Activated B cell treated with CpG ODN at 0.5 μM for 24 hours (primary cell): Measurements from ENCODE around the gene TRIM33. TPM values are rescaled to one million over a fixed set of nuclear protein-coding genes. Genes with fewer than 3 reads are reported as not detected.
"Not testable (repeated sequence)": the region's sequence is repeated elsewhere in the genome, so short reads cannot be mapped to it uniquely, and the experiment has no call there.

Source experiments
- ATAC-seq: fragments of 200-7000 bp; cut with Tn5 transposase; one replicate; pipeline ENCODE4 v1.10.0; 2021; ENCODE audit warnings: low read depth, mild to moderate bottlenecking, moderate library complexity
- CTCF ChIA-PET: fragments of 350-600 bp; sonication (Branson Sonifier 250); formaldehyde crosslinking; loops from one replicate; lab custom pipeline; 2021; ENCODE audit warnings: antibody characterized with exemption; lab: Charles Lee
- POLR2A ChIA-PET: fragments of 350-600 bp; sonication (Branson Sonifier 250); formaldehyde crosslinking; loops from one replicate; lab custom pipeline; 2021; ENCODE audit warnings: antibody characterized with exemption; lab: Charles Lee
- DNase-seq: peaks from one replicate; pipeline ENCODE4 v3.0.0; 2022
- H3K27ac Mint-ChIP-seq: one replicate; pipeline ENCODE4 v1.8.0; 2020; ENCODE audit warnings: mixed read lengths
- H3K27me3 Mint-ChIP-seq: one replicate; pipeline ENCODE4 v1.8.0; 2021; ENCODE audit warnings: mixed read lengths
- H3K36me3 Mint-ChIP-seq: one replicate; pipeline ENCODE4 v1.8.0; 2021; ENCODE audit warnings: low read depth, mixed read lengths
- H3K4me1 Mint-ChIP-seq: one replicate; pipeline ENCODE4 v1.8.0; 2021; ENCODE audit warnings: mixed read lengths
- H3K4me3 Mint-ChIP-seq: one replicate; pipeline ENCODE4 v1.8.0; 2020; ENCODE audit warnings: mild to moderate bottlenecking, mixed read lengths
- H3K9me3 Mint-ChIP-seq: one replicate; pipeline ENCODE4 v1.8.0; 2020; ENCODE audit warnings: mixed read lengths
- intact Hi-C: fragments of 100-400 bp; cut with micrococcal nuclease; formaldehyde crosslinking; loops from one replicate; pipeline ENCODE4 v1.15.1; 2024
- total RNA-seq: library from RNA; stranded (reverse); gene quantifications from 2 replicates; pipeline ENCODE4 v1.2.3, GENCODE V29; 2022
- TF ChIP-seq, protein P1 (sequence below): fragments of 200-600 bp; IDR thresholded peaks from one replicate; pipeline ENCODE4 v1.8.0; 2022; ENCODE audit warnings: antibody characterized with exemption, mild to moderate bottlenecking

TRIM33 gene
- total RNA-seq, 1 donor from 2014 or later = 41.2 TPM

DNA sequence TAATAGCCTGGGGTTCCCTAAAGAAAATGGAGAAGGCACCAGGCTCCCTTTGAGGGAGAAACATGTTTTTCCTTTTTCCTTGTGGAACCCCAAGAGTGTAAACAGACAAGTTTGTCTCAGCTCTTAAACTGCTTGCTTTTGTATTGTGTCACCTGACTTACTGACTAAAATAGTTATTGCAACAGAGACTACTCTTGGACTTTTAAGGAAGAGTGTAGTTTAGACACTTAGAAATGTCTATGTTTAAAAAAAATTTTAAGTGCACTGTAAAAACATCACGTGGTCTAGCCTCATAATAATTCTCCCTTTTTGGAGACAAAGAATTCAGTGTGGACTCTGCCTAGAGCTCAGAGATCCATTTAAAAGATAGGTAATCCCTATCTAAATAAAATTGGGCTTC lies 141.1 kb downstream of the TRIM33 start:
- ChIA-PET CTCF (interaction anchor here (1.1 kb wide), 1 partner anchor 23 kb away, joined by 3 read pairs; no protein-coding TSS in a partner anchor), POLR2A (no interaction called here)
- H3K36me3 Mint-ChIP-seq = no peaks in the 10 kb centered on the region
- peaks cover 8% of the 10 kb centered on the region for H3K27me3 Mint-ChIP-seq
- DNase-seq (no peak), ATAC-seq (no peak)
- peaks cover 22% of the 10 kb centered on the region for H3K9me3 Mint-ChIP-seq
- no peak overlapping the region for H3K27ac Mint-ChIP-seq
- intact Hi-C loops = no loop called here
- no peaks in the 10 kb centered on the region for H3K4me1 Mint-ChIP-seq
- TF ChIP-seq, protein P1, sequence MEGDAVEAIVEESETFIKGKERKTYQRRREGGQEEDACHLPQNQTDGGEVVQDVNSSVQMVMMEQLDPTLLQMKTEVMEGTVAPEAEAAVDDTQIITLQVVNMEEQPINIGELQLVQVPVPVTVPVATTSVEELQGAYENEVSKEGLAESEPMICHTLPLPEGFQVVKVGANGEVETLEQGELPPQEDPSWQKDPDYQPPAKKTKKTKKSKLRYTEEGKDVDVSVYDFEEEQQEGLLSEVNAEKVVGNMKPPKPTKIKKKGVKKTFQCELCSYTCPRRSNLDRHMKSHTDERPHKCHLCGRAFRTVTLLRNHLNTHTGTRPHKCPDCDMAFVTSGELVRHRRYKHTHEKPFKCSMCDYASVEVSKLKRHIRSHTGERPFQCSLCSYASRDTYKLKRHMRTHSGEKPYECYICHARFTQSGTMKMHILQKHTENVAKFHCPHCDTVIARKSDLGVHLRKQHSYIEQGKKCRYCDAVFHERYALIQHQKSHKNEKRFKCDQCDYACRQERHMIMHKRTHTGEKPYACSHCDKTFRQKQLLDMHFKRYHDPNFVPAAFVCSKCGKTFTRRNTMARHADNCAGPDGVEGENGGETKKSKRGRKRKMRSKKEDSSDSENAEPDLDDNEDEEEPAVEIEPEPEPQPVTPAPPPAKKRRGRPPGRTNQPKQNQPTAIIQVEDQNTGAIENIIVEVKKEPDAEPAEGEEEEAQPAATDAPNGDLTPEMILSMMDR = no peak
- no peak overlapping the region for H3K4me3 Mint-ChIP-seq

DNA sequence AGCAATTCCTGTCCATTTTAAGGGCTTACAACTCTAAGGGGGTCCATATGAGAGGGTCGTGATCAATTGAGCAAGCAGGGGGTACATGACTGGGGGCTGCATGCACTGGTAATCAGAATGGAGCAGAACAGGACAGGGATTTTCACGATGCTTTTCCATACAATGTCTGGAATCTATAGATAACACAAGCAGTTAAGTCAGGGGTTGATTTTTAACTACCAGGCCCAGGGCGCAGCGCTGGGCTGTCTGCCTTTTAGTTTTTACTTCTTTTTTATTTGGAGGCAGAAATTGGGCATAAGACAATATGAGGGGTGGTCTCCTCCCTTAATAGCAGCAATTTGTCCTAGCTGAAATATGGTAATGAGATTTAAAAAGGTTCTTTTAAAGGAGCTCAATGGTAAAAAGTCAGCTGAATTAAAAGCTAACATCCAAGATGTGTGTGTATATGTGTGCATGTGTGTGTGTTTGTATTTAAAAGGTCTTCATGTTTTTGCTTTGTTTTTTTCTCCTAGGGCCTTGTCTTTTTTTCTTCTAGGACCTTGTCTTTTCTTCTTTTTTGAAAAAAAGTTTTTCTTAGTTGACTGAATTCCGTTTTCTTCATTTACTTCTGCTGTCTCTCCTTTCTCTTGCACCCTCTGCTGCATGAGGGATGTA lies 141.6 kb downstream of the TRIM33 start:
- DNase-seq, H3K4me3 Mint-ChIP-seq, ATAC-seq, H3K4me1 Mint-ChIP-seq, H3K27ac Mint-ChIP-seq, H3K27me3 Mint-ChIP-seq, H3K36me3 Mint-ChIP-seq, intact Hi-C loops: not testable (repeated sequence)
- H3K9me3 Mint-ChIP-seq = peaks cover 25% of the 10 kb centered on the region
- CTCF ChIA-PET = interaction anchor here (1.1 kb wide), 1 partner anchor 22 kb away, joined by 3 read pairs; no protein-coding TSS in a partner anchor
- POLR2A ChIA-PET = interaction anchor here (0.6 kb wide), 1 partner anchor 199 kb away, joined by 3 read pairs; no protein-coding TSS in a partner anchor

DNA sequence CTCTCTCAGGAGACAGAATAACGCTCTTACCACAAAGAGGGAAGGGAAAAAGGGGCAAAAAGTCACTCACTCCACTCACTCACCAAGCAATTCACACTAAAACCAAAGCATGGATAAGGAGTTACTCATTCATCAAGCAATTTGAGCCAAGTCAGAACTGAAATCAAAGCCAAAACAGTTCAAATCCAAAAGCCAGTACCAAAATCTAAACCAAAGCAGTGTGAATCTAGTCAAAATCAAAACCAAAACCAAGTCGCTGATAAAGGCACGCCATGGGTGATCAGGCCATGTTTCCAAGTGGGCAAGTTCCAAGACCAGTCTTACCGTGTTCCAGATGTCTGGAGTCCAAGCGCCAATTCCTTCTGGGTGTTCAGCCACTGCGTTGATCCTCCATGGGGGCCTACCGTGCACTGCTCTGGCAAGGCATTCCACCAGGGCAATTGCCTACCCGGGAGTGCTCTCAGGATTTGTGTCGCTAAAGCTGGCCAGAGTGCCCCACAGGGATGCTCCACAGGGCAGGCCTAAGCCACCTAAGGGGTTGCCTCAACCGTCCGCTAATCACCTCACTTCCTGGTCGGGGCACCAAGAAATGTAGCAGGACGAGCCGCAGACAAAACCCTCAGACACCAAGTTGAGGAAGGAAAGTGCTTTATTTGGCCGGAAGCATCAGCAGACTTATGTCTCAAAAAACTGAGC lies 142.3 kb downstream of the TRIM33 start:
- TF ChIP-seq, protein P1 = no peak
- H3K4me3 Mint-ChIP-seq = no peak overlapping the region
- H3K9me3 Mint-ChIP-seq = peaks cover 24% of the 10 kb centered on the region

DNA sequence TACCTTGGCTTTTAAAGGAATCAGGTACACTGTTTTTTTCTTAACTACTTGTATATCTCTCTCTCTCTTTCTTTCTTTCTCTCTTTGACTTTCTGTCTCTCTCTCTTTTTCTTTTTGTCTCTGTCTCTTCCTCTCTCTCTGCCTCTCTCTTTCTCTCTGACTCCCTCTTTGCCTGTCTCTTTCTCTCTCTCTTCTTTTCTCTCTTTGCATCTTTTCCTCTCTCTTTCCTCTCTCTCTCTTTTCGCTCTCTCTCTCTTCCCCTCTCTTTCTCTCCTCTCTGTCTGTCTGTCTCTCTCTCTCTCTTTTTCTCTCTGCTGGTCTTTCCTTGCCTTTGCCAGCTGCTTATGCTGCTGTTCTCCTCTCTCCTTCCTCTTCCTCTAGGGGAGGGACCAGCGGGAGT lies 143.2 kb downstream of the TRIM33 start:
- DNase-seq (no peak), ATAC-seq (no peak)
- TF ChIP-seq, protein P1 = no peak
- Mint-ChIP-seq H3K4me3 (no peak overlapping the region), H3K27me3 (peaks cover 8% of the 10 kb centered on the region), H3K9me3 (peaks cover 30% of the 10 kb centered on the region), H3K27ac (no peak overlapping the region), H3K36me3 (no peaks in the 10 kb centered on the region), H3K4me1 (no peaks in the 10 kb centered on the region)
- CTCF ChIA-PET = no interaction called here
- intact Hi-C loops = no loop called here
- POLR2A ChIA-PET = no interaction called here

More for the DNA sequence above, 142.3 kb downstream of the TRIM33 start:
- intact Hi-C loops = no loop called here
- ChIA-PET POLR2A (interaction anchor here (0.6 kb wide), 1 partner anchor 200 kb away, joined by 3 read pairs; no protein-coding TSS in a partner anchor), CTCF (no interaction called here)
- Mint-ChIP-seq H3K4me1 (no peaks in the 10 kb centered on the region), H3K27ac (no peak overlapping the region), H3K36me3 (no peaks in the 10 kb centered on the region), H3K27me3 (peaks cover 8% of the 10 kb centered on the region)
- no peak for ATAC-seq
- no peak for DNase-seq

DNA sequence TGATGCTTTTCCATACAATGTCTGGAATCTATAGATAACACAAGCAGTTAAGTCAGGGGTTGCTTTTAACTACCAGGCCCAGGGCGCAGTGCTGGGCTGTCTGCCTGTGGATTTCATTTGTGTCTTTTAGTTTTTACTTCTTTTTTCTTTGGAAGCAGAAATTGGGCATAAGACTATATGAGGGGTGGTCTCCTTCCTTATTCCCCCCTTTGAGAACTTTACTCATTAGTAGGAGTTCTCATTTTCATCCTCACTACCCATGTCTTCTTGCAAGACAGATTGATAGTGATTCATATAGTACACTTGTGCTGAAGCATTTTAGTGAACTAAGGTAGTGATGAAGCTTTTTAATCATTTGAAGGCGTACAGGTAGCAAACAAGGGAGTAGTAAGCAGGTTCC lies 147.8 kb downstream of the TRIM33 start:
- DNase-seq, H3K27me3 Mint-ChIP-seq, H3K4me3 Mint-ChIP-seq, CTCF ChIA-PET, intact Hi-C loops, H3K27ac Mint-ChIP-seq, POLR2A ChIA-PET, H3K36me3 Mint-ChIP-seq, ATAC-seq, H3K4me1 Mint-ChIP-seq: not testable (repeated sequence)
- peaks cover 35% of the 10 kb centered on the region for H3K9me3 Mint-ChIP-seq

DNA sequence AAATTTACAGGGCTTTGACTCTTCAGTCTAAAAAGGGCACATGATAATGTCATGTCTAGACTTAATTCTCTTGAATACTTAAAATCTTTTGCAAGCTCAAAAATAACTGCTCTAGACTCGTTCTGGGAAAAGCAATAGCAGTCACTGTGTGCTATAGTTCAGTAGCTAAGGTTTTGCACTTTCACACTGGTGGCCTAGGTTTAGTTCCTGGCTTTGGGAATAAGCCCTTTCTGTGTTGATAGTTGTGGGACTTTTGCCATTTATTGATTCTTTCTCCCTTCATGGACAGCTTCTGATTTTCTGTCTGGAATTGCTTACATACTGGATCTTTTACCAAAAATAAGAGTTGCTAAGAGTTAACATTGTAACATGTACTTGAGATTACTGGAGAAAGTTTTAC lies 151.2 kb downstream of the TRIM33 start:
- peaks cover 2% of the 10 kb centered on the region for H3K27me3 Mint-ChIP-seq
- TF ChIP-seq, protein P1 = no peak
- DNase-seq (no peak), ATAC-seq (no peak)
- H3K4me3 Mint-ChIP-seq = no peak overlapping the region
- intact Hi-C loops = no loop called here
- peaks cover 2% of the 10 kb centered on the region for H3K36me3 Mint-ChIP-seq
- POLR2A ChIA-PET = no interaction called here
- no peak overlapping the region for H3K27ac Mint-ChIP-seq
- H3K9me3 Mint-ChIP-seq = peaks cover 23% of the 10 kb centered on the region
- CTCF ChIA-PET = no interaction called here
- no peaks in the 10 kb centered on the region for H3K4me1 Mint-ChIP-seq
